MG63 (cell line): ENCODE measurements around the gene UBA3. TPM values are rescaled to one million over a fixed set of nuclear protein-coding genes. Genes with fewer than 3 reads are reported as not detected.

Source experiments
- DNase-seq: peaks from one replicate; pipeline ENCODE4 v3.0.0-alpha.2; 2020
- H3K27me3 ChIP-seq: fragments of 250-450 bp; sonication (Bioruptor Pico); 2 replicates; pipeline ENCODE4 v1.5.1; 2020; ENCODE audit warnings: mild to moderate bottlenecking, moderate library complexity
- H3K36me3 ChIP-seq: fragments of 250-450 bp; sonication (Bioruptor Pico); 2 replicates; pipeline ENCODE4 v1.5.1; 2020; ENCODE audit warnings: mild to moderate bottlenecking, moderate library complexity
- H3K4me3 ChIP-seq: fragments of 250-450 bp; sonication (Bioruptor Pico); 2 replicates; pipeline ENCODE4 v1.5.1; 2020; ENCODE audit warnings: mild to moderate bottlenecking, moderate library complexity
- H3K9me3 ChIP-seq: fragments of 250-450 bp; sonication (Bioruptor Pico); 2 replicates; pipeline ENCODE4 v1.5.1; 2020; ENCODE audit warnings: mild to moderate bottlenecking, moderate library complexity
- total RNA-seq: library from RNA; depleted of rRNA; stranded (reverse); fragments of >200 nt; shearing (Covaris generic); gene quantifications from 2 replicates; pipeline ENCODE4 v1.2.3, GENCODE V29; 2014; ENCODE audit warnings: low replicate concordance

Gene UBA3
- total RNA-seq, 1 experiment from 2014 or later: 47.4 TPM

DNA sequence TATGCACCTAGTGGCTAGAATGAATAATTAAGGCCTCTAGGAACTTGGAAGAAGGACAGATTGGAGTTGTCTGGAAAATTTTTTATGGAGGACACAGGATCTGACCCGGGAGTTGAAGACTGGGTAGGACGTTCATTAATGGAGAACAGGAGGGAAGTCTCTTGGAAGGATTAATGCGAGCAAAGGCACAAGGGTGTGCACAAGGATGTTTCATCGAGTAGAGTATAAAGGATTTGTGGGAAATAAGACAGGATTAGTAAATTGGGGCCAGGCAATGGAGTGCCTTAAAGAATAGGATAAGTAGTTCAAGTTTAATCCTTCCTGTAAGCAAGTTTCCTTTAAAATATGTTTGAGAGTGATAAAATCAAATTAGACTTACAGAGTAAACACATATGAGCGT lies 27.7 kb upstream of the UBA3 start:
- Histone ChIP-seq H3K36me3 (peaks cover 7% of the 10 kb centered on the region), H3K9me3 (no peaks in the 10 kb centered on the region), H3K4me3 (no peak overlapping the region), H3K27me3 (no peaks in the 10 kb centered on the region)
- DNase-seq: no peak

DNA sequence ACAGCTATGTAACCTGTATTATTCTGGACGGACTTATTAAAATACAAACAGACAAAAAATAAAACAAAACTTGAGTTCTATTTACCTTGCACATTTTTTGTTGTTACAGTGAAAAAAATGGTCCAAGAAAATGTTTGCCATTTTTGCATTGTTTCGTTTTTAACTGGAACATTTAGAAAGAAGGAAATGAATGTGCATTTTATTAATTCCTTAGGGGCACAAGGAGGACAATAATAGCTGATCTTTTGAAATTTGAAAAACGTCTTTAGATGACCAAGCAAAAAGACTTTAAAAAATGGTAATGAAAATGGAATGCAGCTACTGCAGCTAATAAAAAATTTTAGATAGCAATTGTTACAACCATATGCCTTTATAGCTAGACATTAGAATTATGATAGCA lies 25.2 kb upstream of the UBA3 start:
- DNase-seq: no peak
- H3K9me3 ChIP-seq: no peaks in the 10 kb centered on the region
- peaks cover 7% of the 10 kb centered on the region for H3K36me3 ChIP-seq
- H3K27me3 ChIP-seq: no peaks in the 10 kb centered on the region
- no peak overlapping the region for H3K4me3 ChIP-seq

DNA sequence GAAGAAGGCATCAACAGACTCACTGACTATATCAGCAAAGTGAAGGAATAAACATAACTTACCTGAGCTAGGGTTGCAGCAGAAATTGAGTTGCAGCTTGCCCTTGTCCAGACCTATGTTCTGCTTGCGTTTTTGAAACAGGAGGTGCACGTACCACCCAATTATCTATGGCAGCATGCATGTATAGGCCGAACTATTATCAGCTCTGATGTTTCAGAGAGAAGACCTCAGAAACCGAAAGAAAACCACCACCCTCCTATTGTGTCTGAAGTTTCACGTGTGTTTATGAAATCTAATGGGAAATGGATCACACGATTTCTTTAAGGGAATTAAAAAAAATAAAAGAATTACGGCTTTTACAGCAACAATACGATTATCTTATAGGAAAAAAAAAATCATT lies 24.4 kb upstream of the UBA3 start:
- DNase-seq: no peak
- Histone ChIP-seq H3K36me3 (peaks cover 7% of the 10 kb centered on the region), H3K27me3 (no peaks in the 10 kb centered on the region), H3K9me3 (no peaks in the 10 kb centered on the region), H3K4me3 (no peak overlapping the region)

DNA sequence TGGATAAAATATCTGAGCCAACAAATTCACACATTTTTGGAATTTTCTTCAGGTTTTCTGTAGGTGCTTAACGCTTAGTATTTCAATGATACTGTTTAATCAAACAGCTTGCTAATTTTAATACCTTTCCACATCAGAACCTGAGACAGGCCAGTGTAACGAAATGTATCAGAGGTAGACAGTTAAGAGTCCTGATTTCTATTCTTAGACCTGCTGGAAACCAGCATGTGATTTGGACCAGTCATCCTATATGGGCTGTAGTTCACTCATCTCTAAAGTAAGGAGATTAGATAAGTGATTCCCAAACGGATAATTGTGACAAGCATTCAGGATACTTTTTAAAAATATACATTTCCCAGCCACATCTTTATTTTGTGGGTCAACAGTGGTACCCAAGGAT lies 23.0 kb upstream of the UBA3 start:
- Histone ChIP-seq H3K36me3 (peaks cover 7% of the 10 kb centered on the region), H3K9me3 (no peaks in the 10 kb centered on the region), H3K27me3 (no peaks in the 10 kb centered on the region), H3K4me3 (no peak overlapping the region)
- no peak for DNase-seq

DNA sequence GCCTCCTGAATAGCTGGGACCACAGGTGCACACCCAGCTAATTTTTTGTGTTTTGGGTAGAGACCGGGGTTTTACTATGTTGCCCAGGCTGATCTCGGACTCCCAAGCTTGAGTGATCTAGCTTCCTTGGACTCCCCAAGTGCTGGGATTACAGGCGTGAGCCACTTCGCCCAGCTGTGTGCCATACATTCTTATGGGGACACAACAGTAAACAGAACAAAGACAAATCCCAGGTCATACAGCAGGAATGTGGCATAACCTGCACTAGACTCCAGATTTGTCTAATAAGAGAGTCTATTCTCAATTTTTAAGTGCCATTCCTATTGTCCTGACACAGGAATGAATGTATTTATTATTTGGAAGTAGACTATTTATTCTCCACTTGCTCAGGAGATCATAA lies 22.2 kb upstream of the UBA3 start:
- Histone ChIP-seq H3K4me3 (no peak overlapping the region), H3K36me3 (peaks cover 7% of the 10 kb centered on the region)
- DNase-seq: no peak

DNA sequence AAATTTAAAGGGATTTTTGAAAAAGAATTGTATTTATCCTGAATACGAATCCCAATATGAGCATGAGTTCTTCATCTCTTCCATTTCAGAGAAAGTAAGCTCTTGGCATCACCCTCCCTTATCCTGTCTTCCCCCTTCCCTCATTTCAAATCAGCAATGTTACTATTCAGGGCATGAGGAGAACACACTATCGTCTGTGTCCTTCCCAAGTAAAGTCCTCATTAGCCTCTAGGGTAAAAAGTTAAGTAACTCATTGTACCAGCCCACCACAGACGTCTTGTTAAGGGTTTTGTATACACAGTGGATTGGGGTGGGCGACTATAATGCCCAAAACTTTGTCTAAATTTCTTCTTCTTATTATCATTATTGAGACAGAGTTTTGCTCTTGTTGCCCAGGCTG lies 19.4 kb upstream of the UBA3 start:
- no peak for DNase-seq
- Histone ChIP-seq H3K9me3 (no peaks in the 10 kb centered on the region), H3K27me3 (no peaks in the 10 kb centered on the region), H3K36me3 (peaks cover 7% of the 10 kb centered on the region), H3K4me3 (no peak overlapping the region)

More for the DNA sequence above, 22.2 kb upstream of the UBA3 start:
- H3K27me3 ChIP-seq: no peaks in the 10 kb centered on the region
- no peaks in the 10 kb centered on the region for H3K9me3 ChIP-seq

DNA sequence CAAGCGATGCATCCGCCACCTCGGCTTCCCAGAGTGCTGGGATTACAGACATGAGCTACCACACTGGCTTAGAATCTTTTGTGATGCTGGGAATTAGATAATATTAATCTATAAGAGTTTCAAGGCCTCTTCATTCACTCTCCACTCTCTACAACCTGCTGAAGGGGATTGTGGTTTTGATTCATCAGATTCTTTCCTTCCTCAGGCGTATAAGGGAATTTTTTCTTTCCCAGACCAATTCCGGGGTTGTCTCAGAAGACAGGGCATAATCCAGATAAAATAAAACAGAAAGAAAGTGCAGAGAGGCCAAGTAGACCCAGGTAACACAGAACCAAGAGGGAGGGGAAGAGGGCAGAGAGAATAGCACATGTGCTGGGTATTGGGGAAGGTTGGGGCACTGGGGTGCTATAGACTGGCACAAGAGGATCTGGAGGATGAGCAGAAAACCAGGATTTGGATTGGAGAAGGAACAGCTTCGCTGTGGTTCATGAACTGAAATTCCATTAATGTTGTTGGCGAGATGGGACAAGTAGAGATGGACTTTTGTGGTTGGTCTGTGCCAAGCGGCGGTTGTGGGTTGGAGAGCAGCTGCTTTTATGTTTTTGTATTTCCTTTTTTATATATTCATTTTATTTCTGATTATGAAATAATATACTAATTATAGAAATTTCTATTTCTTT lies 17.4 kb upstream of the UBA3 start:
- Histone ChIP-seq H3K9me3 (no peaks in the 10 kb centered on the region), H3K36me3 (peaks cover 4% of the 10 kb centered on the region), H3K27me3 (no peaks in the 10 kb centered on the region), H3K4me3 (no peak overlapping the region)
- no peak for DNase-seq

DNA sequence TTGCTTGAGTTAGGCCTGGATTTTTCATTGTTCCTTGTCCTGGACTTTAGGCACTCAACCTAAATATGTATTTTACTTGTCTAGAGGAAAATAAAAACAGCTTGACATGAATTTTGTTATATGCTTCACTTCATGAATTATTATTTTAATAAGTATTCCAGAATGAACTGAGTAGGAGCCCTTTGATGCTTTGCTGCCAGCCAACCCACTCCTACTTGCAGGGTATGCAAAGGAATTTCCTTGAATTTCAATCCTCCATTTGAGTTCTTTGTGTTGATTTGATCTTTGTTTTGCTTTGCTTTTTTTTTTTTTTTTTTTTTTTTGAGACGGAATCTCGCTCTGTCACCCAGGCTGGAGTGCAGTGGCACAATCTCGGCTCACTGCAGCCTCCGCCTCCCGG lies 16.1 kb upstream of the UBA3 start:
- DNase-seq: no peak
- no peak overlapping the region for H3K4me3 ChIP-seq
- H3K27me3 ChIP-seq: no peaks in the 10 kb centered on the region
- peaks cover 4% of the 10 kb centered on the region for H3K36me3 ChIP-seq
- H3K9me3 ChIP-seq: no peaks in the 10 kb centered on the region

DNA sequence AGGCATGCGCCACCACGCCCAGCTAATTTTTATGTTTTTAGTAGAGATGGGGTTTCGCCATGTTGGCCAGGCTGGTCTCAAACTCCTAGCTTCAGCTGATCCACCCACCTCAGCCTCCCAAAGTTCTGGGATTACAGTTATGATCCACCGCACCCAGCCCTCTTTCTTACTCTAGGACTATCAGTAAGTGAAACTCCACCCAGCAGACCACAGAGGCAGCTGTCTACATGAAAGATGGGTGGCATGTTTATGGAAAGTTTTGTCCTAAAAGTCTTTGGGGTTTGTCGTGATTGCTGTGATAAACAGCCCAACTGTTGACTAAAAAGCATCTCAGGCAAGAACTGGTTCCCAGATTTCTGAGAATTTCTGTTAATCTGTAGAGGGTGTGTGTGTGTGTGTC lies 15.5 kb upstream of the UBA3 start:
- Histone ChIP-seq H3K4me3 (no peak overlapping the region), H3K36me3 (peaks cover 4% of the 10 kb centered on the region), H3K27me3 (no peaks in the 10 kb centered on the region), H3K9me3 (no peaks in the 10 kb centered on the region)
- no peak for DNase-seq

DNA sequence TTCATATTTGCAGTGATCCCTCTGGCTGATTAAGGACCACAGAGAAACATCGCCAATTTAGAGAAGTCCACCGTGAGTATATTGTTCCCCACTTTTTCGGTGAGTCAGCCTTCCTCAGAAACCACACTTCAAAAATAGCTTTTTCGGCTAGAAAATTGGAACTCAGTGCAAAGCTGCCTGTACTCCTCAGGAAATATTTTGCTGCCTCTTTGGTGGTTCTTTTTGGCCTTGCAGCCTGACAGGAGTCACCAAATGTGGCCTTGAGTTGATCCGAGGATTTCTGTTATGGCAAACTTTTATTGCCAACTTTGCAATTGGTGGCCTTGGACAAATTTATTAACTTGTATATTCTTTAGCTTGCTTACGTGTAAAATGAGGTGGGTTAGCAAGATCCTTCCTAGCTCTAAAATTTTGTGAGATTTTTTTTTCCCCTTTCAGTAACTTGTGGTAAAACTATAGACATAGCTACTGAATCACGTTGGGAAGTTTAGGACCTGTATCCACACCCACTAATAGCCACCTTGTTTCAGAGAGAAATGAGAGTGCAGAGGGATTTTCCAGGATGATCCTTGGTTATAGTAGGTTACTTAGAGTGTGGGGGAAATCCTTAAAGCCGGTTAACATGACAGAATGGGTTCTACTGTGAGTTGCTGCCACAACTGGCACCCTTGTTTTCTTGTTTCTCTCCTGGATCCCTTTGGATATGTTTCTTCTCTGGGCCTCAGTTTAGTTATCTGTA lies 14.5 kb upstream of the UBA3 start:
- H3K4me3 ChIP-seq: no peak overlapping the region
- peaks cover 4% of the 10 kb centered on the region for H3K36me3 ChIP-seq
- H3K27me3 ChIP-seq: no peaks in the 10 kb centered on the region
- H3K9me3 ChIP-seq: no peaks in the 10 kb centered on the region
- no peak for DNase-seq

DNA sequence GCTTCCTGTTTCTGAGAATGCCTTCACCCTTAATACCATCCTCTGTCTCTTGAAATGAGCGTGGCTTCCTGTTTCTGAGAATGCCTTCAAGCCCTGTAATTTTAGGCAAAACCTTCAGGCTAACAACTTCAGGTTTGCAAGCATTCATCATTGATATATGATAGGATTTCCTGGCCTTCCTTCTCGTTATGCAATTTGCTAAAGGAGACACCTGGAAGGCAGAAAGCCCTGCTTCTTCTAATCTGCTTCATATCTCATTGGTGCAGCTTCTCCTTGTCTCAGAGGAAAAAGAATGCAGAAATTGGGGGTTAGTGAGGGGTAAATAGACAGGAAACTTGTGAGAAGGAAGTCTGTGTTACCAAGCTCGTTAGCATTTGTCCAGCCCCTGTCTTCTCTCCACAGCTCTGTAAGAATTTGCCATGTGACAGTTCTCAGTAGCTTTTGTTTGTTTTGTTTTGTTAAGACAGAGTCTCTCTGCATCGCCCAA lies 11.9 kb upstream of the UBA3 start:
- DNase-seq: no peak
- no peaks in the 10 kb centered on the region for H3K27me3 ChIP-seq
- H3K36me3 ChIP-seq: peaks cover 9% of the 10 kb centered on the region
- H3K4me3 ChIP-seq: no peak overlapping the region
- H3K9me3 ChIP-seq: no peaks in the 10 kb centered on the region

DNA sequence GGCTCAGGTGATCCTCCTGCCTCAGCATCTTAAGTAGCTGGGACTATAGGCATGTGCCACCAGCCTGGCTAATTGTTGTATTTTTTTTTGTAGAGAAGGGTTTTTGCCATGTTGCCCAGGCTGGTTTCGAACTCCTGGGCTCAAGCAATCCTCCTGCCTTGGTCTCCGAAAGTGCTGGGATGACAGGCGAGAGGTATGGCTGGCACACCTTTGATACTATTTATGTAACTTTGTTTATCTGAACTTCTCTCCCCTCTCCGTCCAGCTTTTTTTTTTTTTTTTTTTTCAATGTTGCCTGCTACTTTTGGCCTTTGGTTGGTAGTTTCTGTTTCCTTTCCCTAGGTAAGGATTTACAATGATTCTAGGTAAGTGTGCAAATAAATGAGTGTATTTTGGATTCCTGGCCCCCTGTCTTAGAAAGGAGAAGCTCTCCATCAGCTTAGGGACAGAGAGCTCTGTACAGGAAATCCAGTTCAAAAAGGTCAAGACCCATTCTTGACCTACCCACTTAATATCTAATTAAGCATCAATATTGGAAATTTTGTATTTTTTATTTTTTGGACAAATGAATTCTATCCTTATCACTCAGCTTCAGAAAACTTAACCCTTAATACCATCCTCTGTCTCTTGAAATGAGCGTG lies 11.3 kb upstream of the UBA3 start:
- no peaks in the 10 kb centered on the region for H3K9me3 ChIP-seq
- H3K27me3 ChIP-seq: no peaks in the 10 kb centered on the region
- peaks cover 9% of the 10 kb centered on the region for H3K36me3 ChIP-seq
- H3K4me3 ChIP-seq: no peak overlapping the region
- no peak for DNase-seq

DNA sequence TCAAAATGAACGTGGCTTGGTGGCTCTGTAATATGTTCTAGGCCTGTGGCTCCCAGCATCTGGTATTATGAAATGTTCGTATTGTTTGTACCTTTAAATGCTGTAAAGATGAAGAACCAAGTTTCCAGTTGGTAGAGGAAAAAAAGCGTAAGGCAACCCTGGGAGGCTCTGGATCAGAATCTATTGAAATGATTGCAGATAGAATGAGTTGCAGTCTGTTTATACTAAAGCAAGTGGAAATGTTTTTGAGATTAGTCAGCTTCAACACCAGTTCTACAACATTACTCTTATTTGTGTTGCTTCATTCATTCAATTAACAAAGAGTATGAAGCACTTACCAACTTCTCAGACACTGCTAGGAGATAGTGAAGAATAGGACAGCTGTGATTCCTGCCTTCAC lies 9.9 kb upstream of the UBA3 start:
- Histone ChIP-seq H3K36me3 (peaks cover 8% of the 10 kb centered on the region), H3K9me3 (no peaks in the 10 kb centered on the region), H3K4me3 (no peak overlapping the region), H3K27me3 (no peaks in the 10 kb centered on the region)
- DNase-seq: no peak

DNA sequence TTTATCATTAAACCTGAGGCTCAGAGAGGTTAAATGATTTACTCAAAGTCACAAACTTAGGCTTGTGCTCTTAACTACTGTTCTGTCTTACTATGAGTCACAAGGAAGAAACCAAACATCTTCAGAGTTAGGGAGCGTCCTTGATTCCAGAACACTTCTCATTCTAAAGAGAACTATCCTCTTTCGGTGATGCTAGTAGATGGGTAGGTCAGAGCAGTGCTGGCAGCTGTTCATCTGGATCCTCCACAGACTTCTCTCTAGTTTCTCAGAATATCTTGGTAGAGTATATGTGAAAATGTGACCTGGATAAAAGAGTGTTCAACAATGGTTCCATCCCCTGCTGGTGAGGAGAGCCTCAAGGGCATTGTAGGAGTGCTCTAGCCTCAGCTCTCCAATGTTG lies 7.9 kb upstream of the UBA3 start:
- Histone ChIP-seq H3K9me3 (no peaks in the 10 kb centered on the region), H3K27me3 (no peaks in the 10 kb centered on the region), H3K4me3 (no peak overlapping the region), H3K36me3 (peaks cover 5% of the 10 kb centered on the region; the same call in 1 of the 2 replicates)
- DNase-seq: no peak

DNA sequence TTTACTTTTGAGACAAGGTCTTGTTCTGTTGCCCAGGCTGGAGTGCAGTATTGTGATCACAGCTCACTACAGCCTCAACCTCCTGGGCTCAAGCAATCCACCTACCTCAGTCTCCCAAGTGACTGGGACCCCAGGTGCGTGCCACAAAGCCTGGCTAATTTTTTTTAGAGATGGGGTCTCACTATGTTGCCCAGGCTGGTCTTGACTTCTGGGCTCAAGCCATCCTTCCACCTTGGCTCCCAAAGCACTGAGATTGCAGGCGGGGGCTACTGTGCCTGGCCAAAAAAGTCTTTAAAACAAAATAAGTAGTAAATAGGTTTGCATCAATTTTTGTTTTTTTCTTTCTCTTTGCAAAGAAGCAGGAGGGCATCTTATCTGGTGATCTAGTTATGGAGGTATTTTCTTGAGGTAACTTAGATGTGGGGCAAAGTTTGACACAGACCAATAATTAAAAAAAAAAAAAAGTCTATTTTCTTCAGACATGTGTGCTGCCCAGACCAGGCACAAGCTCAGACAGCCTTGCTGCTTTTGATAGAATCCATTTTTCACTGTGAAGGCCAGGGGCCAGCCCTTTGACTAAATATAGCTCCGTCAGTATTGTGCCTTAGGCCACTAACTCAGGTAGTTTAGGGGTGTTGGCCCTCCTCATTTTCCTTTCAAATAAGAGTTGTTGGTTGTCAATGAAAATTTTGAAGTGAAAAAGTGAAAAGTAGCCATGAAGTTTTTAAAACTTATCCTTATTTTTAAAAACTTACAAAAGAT lies 7.0 kb upstream of the UBA3 start:
- peak overlapping the region; percentile 78 for H3K4me3 ChIP-seq
- DNase-seq: no peak
- H3K9me3 ChIP-seq: no peaks in the 10 kb centered on the region
- no peaks in the 10 kb centered on the region for H3K27me3 ChIP-seq
- H3K36me3 ChIP-seq: peaks cover 5% of the 10 kb centered on the region; the same call in 1 of the 2 replicates

DNA sequence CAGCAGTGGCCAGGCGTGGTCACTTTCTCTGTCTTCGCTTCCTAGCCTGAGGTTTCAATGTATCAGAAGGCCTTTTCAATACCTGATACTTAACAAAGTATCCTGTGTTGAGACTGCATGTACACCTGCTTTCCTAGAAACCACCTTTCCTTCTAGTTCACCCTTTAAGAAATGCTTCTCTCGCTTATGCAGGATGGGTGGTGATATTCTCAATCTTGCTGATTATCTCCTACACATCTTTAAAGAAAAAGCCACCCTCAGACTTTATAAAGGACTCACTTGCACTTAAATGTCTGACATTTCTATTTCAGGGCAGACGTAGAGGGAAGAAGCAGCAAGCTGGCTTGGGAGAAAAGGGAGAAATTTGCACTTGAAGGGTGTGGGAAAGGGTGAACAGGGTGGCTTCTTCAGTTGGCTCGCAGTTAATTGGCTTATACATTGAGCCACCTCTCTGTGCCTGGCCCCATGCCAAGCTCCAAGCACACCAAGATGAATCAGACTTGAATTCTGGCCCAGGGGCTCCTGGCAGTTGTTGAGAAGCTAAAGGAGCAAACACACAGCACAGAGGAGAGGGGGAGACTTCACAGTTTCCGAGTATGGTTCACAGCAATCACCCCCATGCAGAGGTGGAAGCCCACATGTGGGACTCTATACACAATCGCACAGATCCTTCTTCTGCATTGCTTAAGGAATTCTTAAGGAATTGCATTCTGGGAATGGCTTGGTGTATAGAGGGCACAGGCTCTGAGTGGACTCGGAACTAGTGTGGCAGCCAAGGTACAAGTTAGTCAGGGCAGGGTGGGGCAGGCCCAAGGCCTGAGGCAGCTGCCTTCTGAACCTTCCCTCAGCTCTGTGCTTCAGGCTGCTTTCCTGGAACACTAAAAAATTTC lies 5.9 kb upstream of the UBA3 start:
- Histone ChIP-seq H3K4me3 (peak overlapping the region; percentile 78), H3K9me3 (no peaks in the 10 kb centered on the region), H3K27me3 (no peaks in the 10 kb centered on the region), H3K36me3 (peaks cover 5% of the 10 kb centered on the region; the same call in 1 of the 2 replicates)
- DNase-seq: peak; percentile 93
